Neural progenitor cell (in vitro differentiated cells): ENCODE measurements around the gene SMCHD1. TPM values are rescaled to one million over a fixed set of nuclear protein-coding genes. Genes with fewer than 3 reads are reported as not detected.

ENCODE experiments used
- DNase-seq: peaks from one replicate; pipeline ENCODE4 v3.0.0-alpha.2; 2016; ENCODE audit warnings: low spot score
- H2AFZ ChIP-seq: fragments of 200-600 bp; sonication (generic); replicated peaks from 2 replicates; pipeline ENCODE4 v1.6.1; 2016; ENCODE audit warnings: antibody characterized with exemption
- H3F3A ChIP-seq: fragments of 200-600 bp; sonication (generic); 2 replicates; pipeline ENCODE4 v1.6.1; 2016; ENCODE audit warnings: antibody characterized with exemption, low read depth
- H3K27ac ChIP-seq: fragments of 200-600 bp; sonication (generic); 2 replicates; pipeline ENCODE4 v1.5.1; 2016; ENCODE audit warnings: mild to moderate bottlenecking
- H3K27me3 ChIP-seq: fragments of 200-600 bp; sonication (generic); 2 replicates; pipeline ENCODE4 v1.6.1; 2016; ENCODE audit warnings: mild to moderate bottlenecking, moderate library complexity
- H3K36me3 ChIP-seq: fragments of 200-600 bp; sonication (generic); 2 replicates; pipeline ENCODE4 v1.5.1; 2016
- H3K4me1 ChIP-seq: fragments of 200-600 bp; sonication (generic); 2 replicates; pipeline ENCODE4 v1.6.1; 2016; ENCODE audit warnings: mixed run types
- H3K4me2 ChIP-seq: fragments of 200-600 bp; sonication (generic); 2 replicates; pipeline ENCODE4 v1.6.1; 2016
- H3K4me3 ChIP-seq: fragments of 200-600 bp; sonication (generic); 2 replicates; pipeline ENCODE4 v1.5.1; 2016
- H3K79me2 ChIP-seq: fragments of 200-600 bp; sonication (generic); 2 replicates; pipeline ENCODE4 v1.6.1; 2016; ENCODE audit warnings: low read depth
- H3K9ac ChIP-seq: fragments of 200-600 bp; sonication (generic); 2 replicates; pipeline ENCODE4 v1.6.1; 2016
- H3K9me3 ChIP-seq: fragments of 200-600 bp; sonication (generic); 2 replicates; pipeline ENCODE4 v1.5.1; 2016; ENCODE audit warnings: low read depth
- H4K20me1 ChIP-seq: fragments of 200-600 bp; sonication (generic); 2 replicates; pipeline ENCODE4 v1.6.1; 2016; ENCODE audit warnings: low read depth
- H3K27ac Mint-ChIP-seq: 3 replicates; pipeline ENCODE4 v1.8.0; 2021; ENCODE audit warnings: mixed read lengths
- H3K27me3 Mint-ChIP-seq: 2 replicates; pipeline ENCODE4 v1.8.0; 2022; ENCODE audit warnings: low read depth, mild to moderate bottlenecking, inconsistent platforms, moderate library complexity, mixed read lengths; ENCODE audit not compliant: insufficient read depth
- H3K36me3 Mint-ChIP-seq: 3 replicates; pipeline ENCODE4 v1.8.0; 2021; ENCODE audit warnings: mixed read lengths
- H3K4me1 Mint-ChIP-seq: 3 replicates; pipeline ENCODE4 v1.8.0; 2021; ENCODE audit warnings: mixed read lengths
- H3K4me3 Mint-ChIP-seq: 3 replicates; pipeline ENCODE4 v1.8.0; 2021; ENCODE audit warnings: mild to moderate bottlenecking, moderate library complexity, mixed read lengths
- H3K9me3 Mint-ChIP-seq: 3 replicates; pipeline ENCODE4 v1.8.0; 2020; ENCODE audit warnings: mixed read lengths
- EZH2 ChIP-seq: fragments of 200-600 bp; sonication (generic); IDR thresholded peaks from 2 replicates; pipeline ENCODE4 v1.6.1; 2017; ENCODE audit warnings: antibody characterized with exemption, mild to moderate bottlenecking, moderate library complexity
- EZH2phosphoT487 ChIP-seq: fragments of 200-600 bp; sonication (generic); IDR thresholded peaks from 2 replicates; pipeline ENCODE4 v1.6.1; 2017; ENCODE audit warnings: antibody characterized with exemption
- total RNA-seq: library from RNA; depleted of rRNA; stranded (reverse); fragments of >200 nt; gene quantifications from 2 replicates; pipeline ENCODE4 v1.2.3, GENCODE V29; 2015; ENCODE audit warnings: low replicate concordance
- TF ChIP-seq, protein P1 (sequence below): fragments of 200-600 bp; sonication (generic); IDR thresholded peaks from 2 replicates; pipeline ENCODE4 v1.5.1; 2017; ENCODE audit warnings: antibody characterized with exemption, mild to moderate bottlenecking

The SMCHD1 gene
- total RNA-seq, 1 donor from 2014 or later: 127 TPM

DNA sequence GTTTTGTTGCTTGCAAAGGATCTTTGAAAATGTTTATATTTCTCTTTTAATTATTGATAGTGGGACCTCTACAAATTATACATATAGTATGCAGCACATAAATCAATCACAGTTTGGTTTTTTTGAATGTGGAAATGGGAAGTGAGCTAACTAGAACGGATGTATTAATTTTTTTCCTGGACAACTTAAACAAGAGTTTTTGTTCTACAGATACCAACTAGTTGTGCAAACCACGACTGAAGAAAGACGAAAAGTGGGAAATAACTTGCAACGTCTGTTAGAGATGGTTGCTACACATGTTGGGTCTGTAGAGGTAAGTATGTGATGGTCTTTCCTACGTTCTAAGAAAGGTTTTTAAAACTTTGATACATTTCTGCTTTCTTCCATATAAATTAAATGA lies 45.0 kb upstream of the SMCHD1 start:
- no peak overlapping the region for H3K9ac ChIP-seq
- no peak overlapping the region for H3K27ac ChIP-seq
- Mint-ChIP-seq H3K27ac (no peak overlapping the region), H3K36me3 (peaks cover 17% of the 10 kb centered on the region), H3K9me3 (no peaks in the 10 kb centered on the region), H3K4me1 (no peaks in the 10 kb centered on the region), H3K4me3 (no peak overlapping the region), H3K27me3 (no peaks in the 10 kb centered on the region)
- no peaks in the 10 kb centered on the region for H3K27me3 ChIP-seq
- DNase-seq: no peak
- H3K36me3 ChIP-seq: peaks cover 35% of the 10 kb centered on the region
- H2AFZ ChIP-seq: no peak overlapping the region
- no peaks in the 10 kb centered on the region for H3K79me2 ChIP-seq
- H4K20me1 ChIP-seq: no peaks in the 10 kb centered on the region
- peaks cover 8% of the 10 kb centered on the region for H3F3A ChIP-seq
- no peak overlapping the region for H3K4me2 ChIP-seq
- TF ChIP-seq EZH2 (no peak), EZH2phosphoT487 (no peak)
- TF ChIP-seq, protein P1, sequence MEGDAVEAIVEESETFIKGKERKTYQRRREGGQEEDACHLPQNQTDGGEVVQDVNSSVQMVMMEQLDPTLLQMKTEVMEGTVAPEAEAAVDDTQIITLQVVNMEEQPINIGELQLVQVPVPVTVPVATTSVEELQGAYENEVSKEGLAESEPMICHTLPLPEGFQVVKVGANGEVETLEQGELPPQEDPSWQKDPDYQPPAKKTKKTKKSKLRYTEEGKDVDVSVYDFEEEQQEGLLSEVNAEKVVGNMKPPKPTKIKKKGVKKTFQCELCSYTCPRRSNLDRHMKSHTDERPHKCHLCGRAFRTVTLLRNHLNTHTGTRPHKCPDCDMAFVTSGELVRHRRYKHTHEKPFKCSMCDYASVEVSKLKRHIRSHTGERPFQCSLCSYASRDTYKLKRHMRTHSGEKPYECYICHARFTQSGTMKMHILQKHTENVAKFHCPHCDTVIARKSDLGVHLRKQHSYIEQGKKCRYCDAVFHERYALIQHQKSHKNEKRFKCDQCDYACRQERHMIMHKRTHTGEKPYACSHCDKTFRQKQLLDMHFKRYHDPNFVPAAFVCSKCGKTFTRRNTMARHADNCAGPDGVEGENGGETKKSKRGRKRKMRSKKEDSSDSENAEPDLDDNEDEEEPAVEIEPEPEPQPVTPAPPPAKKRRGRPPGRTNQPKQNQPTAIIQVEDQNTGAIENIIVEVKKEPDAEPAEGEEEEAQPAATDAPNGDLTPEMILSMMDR: no peak
- H3K4me3 ChIP-seq: no peak overlapping the region
- no peaks in the 10 kb centered on the region for H3K4me1 ChIP-seq
- H3K9me3 ChIP-seq: no peaks in the 10 kb centered on the region

DNA sequence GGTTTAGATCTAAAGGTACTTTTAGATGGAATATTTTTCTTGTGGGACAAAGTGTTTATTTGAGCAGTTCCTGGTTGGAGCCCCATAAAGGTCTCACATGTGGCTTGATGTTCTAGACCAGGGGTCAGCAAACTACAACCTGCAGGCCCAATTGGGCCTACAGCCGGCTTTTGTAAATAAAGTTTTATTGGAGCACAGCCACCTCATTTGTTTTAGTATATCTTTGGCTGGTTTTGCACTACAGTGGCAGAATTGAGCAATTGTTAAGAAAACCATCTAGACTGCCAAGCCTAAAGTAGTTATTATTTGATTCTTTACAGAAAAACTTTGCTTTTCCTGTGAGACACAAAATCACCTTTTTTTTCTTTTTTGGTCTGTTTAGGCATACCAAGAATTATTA lies 42.5 kb upstream of the SMCHD1 start:
- peaks cover 17% of the 10 kb centered on the region for H3K36me3 ChIP-seq
- no peak overlapping the region for H3K4me3 Mint-ChIP-seq

GRCh38 chr18:2617401-2617998 lies 38.0 kb upstream of the SMCHD1 start:
- H3K27ac Mint-ChIP-seq: no peak overlapping the region
- no peak for DNase-seq
- no peaks in the 10 kb centered on the region for H3K27me3 Mint-ChIP-seq
- Histone ChIP-seq H3K36me3 (peaks cover 5% of the 10 kb centered on the region), H3K9me3 (no peaks in the 10 kb centered on the region), H3K27me3 (no peaks in the 10 kb centered on the region), H2AFZ (no peak overlapping the region), H3K4me3 (no peak overlapping the region), H4K20me1 (no peaks in the 10 kb centered on the region), H3K4me2 (no peak overlapping the region), H3K79me2 (no peaks in the 10 kb centered on the region), H3F3A (peaks cover 17% of the 10 kb centered on the region), H3K4me1 (no peaks in the 10 kb centered on the region), H3K27ac (no peak overlapping the region), H3K9ac (no peak overlapping the region)
- H3K4me1 Mint-ChIP-seq: no peaks in the 10 kb centered on the region
- H3K36me3 Mint-ChIP-seq: peaks cover 13% of the 10 kb centered on the region
- TF ChIP-seq EZH2 (no peak), EZH2phosphoT487 (no peak)
- TF ChIP-seq, protein P1: no peak
- no peak overlapping the region for H3K4me3 Mint-ChIP-seq
- H3K9me3 Mint-ChIP-seq: no peaks in the 10 kb centered on the region

More for the DNA sequence above, 42.5 kb upstream of the SMCHD1 start:
- Histone ChIP-seq H3K79me2 (no peaks in the 10 kb centered on the region), H3K4me1 (no peaks in the 10 kb centered on the region), H3F3A (peaks cover 20% of the 10 kb centered on the region), H3K9ac (no peak overlapping the region), H3K27ac (no peak overlapping the region), H2AFZ (no peak overlapping the region), H4K20me1 (no peaks in the 10 kb centered on the region), H3K4me2 (no peak overlapping the region), H3K27me3 (no peaks in the 10 kb centered on the region), H3K9me3 (no peaks in the 10 kb centered on the region), H3K4me3 (no peak overlapping the region)
- peaks cover 21% of the 10 kb centered on the region for H3K36me3 Mint-ChIP-seq
- TF ChIP-seq EZH2 (no peak), EZH2phosphoT487 (no peak)
- TF ChIP-seq, protein P1: no peak
- no peak for DNase-seq
- no peak overlapping the region for H3K27ac Mint-ChIP-seq
- H3K27me3 Mint-ChIP-seq: no peaks in the 10 kb centered on the region
- no peaks in the 10 kb centered on the region for H3K4me1 Mint-ChIP-seq
- no peaks in the 10 kb centered on the region for H3K9me3 Mint-ChIP-seq
